Prostate gland (tissue), 2 donors: ENCODE measurements around the gene NACC1. TPM values are rescaled to one million over a fixed set of nuclear protein-coding genes. Genes with fewer than 3 reads are reported as not detected.
A peak's percentile ranks its signal among the peaks of the same experiment; 100 is the strongest.

Experiments
- DNase-seq: peaks from one replicate; pipeline ENCODE4 v3.0.0-alpha.2; 2019; ENCODE audit warnings: low spot score
- H3K27ac ChIP-seq, 2 donors: fragments of 200-600 bp; sonication (generic); 2 replicates each; pipeline ENCODE4 v1.5.1; 2017 to 2019
- H3K27me3 ChIP-seq: fragments of 200-600 bp; sonication (generic); replicated peaks from 2 replicates; pipeline ENCODE4 v1.5.1; 2019; ENCODE audit not compliant: insufficient read depth
- H3K36me3 ChIP-seq, 2 donors: fragments of 200-600 bp; sonication (generic); 1 replicate in 1 of 2; 2 replicates in 1 of 2; pipeline versions ENCODE4 v1.5.1 to v1.8.1; 2017 to 2019
- H3K4me1 ChIP-seq: fragments of 200-600 bp; sonication (generic); replicated peaks from 2 replicates; pipeline ENCODE4 v1.5.1; 2019
- H3K4me3 ChIP-seq, 2 donors: fragments of 200-600 bp; sonication (generic); 2 replicates each; pipeline ENCODE4 v1.5.1; 2017 to 2019
- H3K9me3 ChIP-seq: fragments of 200-600 bp; sonication (generic); 2 replicates; pipeline ENCODE4 v1.5.1; 2017
- CTCF ChIP-seq, 4 experiments: fragments of 200-600 bp in 2 of 4; fragments of 450-650 bp in 2 of 4; sonication (generic) in 2 of 4; IDR thresholded peaks; 1 replicate in 3 of 4; 2 replicates in 1 of 4; pipeline ENCODE4 v1.5.1; 2016 to 2019; ENCODE audit warnings: antibody characterized with exemption in 4 of 4, mild to moderate bottlenecking in 2 of 4, moderate library complexity in 2 of 4
- POLR2A ChIP-seq: fragments of 450-650 bp; IDR thresholded peaks from one replicate; pipeline ENCODE4 v1.6.1; 2016; ENCODE audit warnings: antibody characterized with exemption, mild to moderate bottlenecking
- POLR2AphosphoS5 ChIP-seq: sonication (generic); formaldehyde crosslinking; IDR thresholded peaks from one replicate; pipeline ENCODE4 v1.6.1; 2017; ENCODE audit warnings: antibody characterized with exemption
- WGBS: methylation state at CpG from one replicate; pipeline ENCODE4 v1.1.5; 2018; 5-methylcytosine and 5-hydroxymethylcytosine counted together
- intact Hi-C: fragments of 100-400 bp; cut with DNase I; formaldehyde crosslinking; loops from one replicate; pipeline ENCODE4 v1.14.2; 2022
- total RNA-seq, 2 donors: library from RNA; depleted of rRNA; stranded (reverse); fragments of >200 nt; gene quantifications; one replicate each; pipeline ENCODE4 v1.1.0, GENCODE V29; 2016

The NACC1 gene
- total RNA-seq, 2 donors from 2014 or later = 52.4 to 91.9 TPM

- 66% methylated on average over 32 of the region's 44 CpGs for WGBS
- Histone ChIP-seq H3K9me3 (no peaks in the 10 kb centered on the region), H3K4me3 (no peak overlapping the region), H3K27me3 (no peaks in the 10 kb centered on the region), H3K27ac (peak overlapping the region; percentile 56 to 88), H3K36me3 (peaks cover 5 to 13% of the 10 kb centered on the region in 2 donors), H3K4me1 (peaks cover 6% of the 10 kb centered on the region)
- no peak for TF ChIP-seq CTCF (IDR thresholded peaks at IDR 0.05)
- no peak for TF ChIP-seq POLR2A
- TF ChIP-seq POLR2AphosphoS5 = no peak
- no peak for DNase-seq
- intact Hi-C loops = no loop called here
Observed at GRCh38 chr19:13095934-13096927, 21.8 kb upstream of the NACC1 start.

- Histone ChIP-seq H3K36me3 (peaks cover 5 to 13% of the 10 kb centered on the region in 2 donors), H3K27ac (peak overlapping the region; percentile 84 to 88), H3K27me3 (no peaks in the 10 kb centered on the region), H3K9me3 (no peaks in the 10 kb centered on the region), H3K4me3 (peak overlapping the region in 1 of 2 donors; percentile 12), H3K4me1 (peaks cover 6% of the 10 kb centered on the region)
- 57% methylated on average over 20 of the region's 20 CpGs for WGBS
- intact Hi-C loops = no loop called here
- TF ChIP-seq POLR2AphosphoS5 (no peak), POLR2A (no peak), CTCF (IDR thresholded peaks at IDR 0.05) (no peak)
- no peak for DNase-seq
Observed at GRCh38 chr19:13097033-13097462, 21.0 kb upstream of the NACC1 start.

- Histone ChIP-seq H3K9me3 (no peaks in the 10 kb centered on the region), H3K4me1 (peaks cover 9% of the 10 kb centered on the region), H3K4me3 (peak overlapping the region; percentile 12 to 29), H3K27me3 (no peaks in the 10 kb centered on the region), H3K36me3 (peaks cover 5 to 13% of the 10 kb centered on the region in 2 donors), H3K27ac (peak overlapping the region; percentile 84 to 88)
- DNase-seq = no peak
- intact Hi-C loops = no loop called here
- WGBS = 22% methylated on average over 46 of the region's 69 CpGs
- TF ChIP-seq POLR2A = no peak
- no peak for TF ChIP-seq POLR2AphosphoS5
- TF ChIP-seq CTCF (IDR thresholded peaks at IDR 0.05) = no peak
Observed at GRCh38 chr19:13097463-13098258, 20.4 kb upstream of the NACC1 start.

- TF ChIP-seq CTCF (IDR thresholded peaks at IDR 0.05) (no peak), POLR2AphosphoS5 (peak; percentile 38)
- Histone ChIP-seq H3K27me3 (no peaks in the 10 kb centered on the region), H3K36me3 (peaks cover 5 to 13% of the 10 kb centered on the region in 2 donors), H3K27ac (peak overlapping the region; percentile 84 to 88), H3K9me3 (no peaks in the 10 kb centered on the region), H3K4me1 (peaks cover 9% of the 10 kb centered on the region), H3K4me3 (peak overlapping the region; percentile 12 to 29)
- peak; percentile 64 for DNase-seq
- WGBS = 27% methylated on average over 57 of the region's 58 CpGs
- intact Hi-C loops = no loop called here
Observed at GRCh38 chr19:13098277-13099072, 19.6 kb upstream of the NACC1 start.
